A673 (cell line): ENCODE results near the gene USP10. TPM values are rescaled to one million over a fixed set of nuclear protein-coding genes. Genes with fewer than 3 reads are reported as not detected.

Experiments used
- BruUV-seq: library from RNA; stranded (reverse); fragments of 400-500 nt; replicated peaks from 2 replicates; lab custom pipeline; 2021; lab: Mats Ljungman, UMichigan
- CTCF ChIA-PET: fragments of 300-600 bp; sonication (Branson Sonifier 250); formaldehyde crosslinking; loops from one replicate; lab custom pipeline; 2022; ENCODE audit warnings: antibody characterized with exemption; lab: Charles Lee
- POLR2A ChIA-PET: fragments of 300-600 bp; sonication (Branson Sonifier 250); formaldehyde crosslinking; loops from one replicate; lab custom pipeline; 2022; ENCODE audit warnings: antibody characterized with exemption; ENCODE audit not compliant: low non-redundant PET; lab: Charles Lee
- DNase-seq: peaks from one replicate; pipeline ENCODE4 v3.0.0-alpha.2; 2015; ENCODE audit warnings: low spot score
- H3K27ac ChIP-seq: fragments of 200-600 bp; sonication (generic); 2 replicates; pipeline ENCODE4 v1.5.1; 2016; ENCODE audit warnings: mixed run types, low read depth, mild to moderate bottlenecking, mixed read lengths, antibody characterized with exemption, low read length; ENCODE audit not compliant: poor library complexity, severe bottlenecking
- H3K27me3 ChIP-seq: fragments of 200-600 bp; sonication (generic); replicated peaks from 2 replicates; pipeline ENCODE4 v1.6.1; 2017; ENCODE audit warnings: mixed run types, low read depth, mild to moderate bottlenecking, mixed read lengths, antibody characterized with exemption, low read length; ENCODE audit not compliant: insufficient read depth, poor library complexity
- H3K36me3 ChIP-seq: fragments of 200-600 bp; sonication (generic); 2 replicates; pipeline ENCODE4 v1.6.1; 2016; ENCODE audit warnings: mixed run types, mild to moderate bottlenecking, mixed read lengths, antibody characterized with exemption, low read length; ENCODE audit not compliant: insufficient read depth, poor library complexity, severe bottlenecking
- H3K4me1 ChIP-seq: fragments of 200-600 bp; sonication (generic); 2 replicates; pipeline ENCODE4 v1.6.1; 2017; ENCODE audit warnings: mixed run types, mild to moderate bottlenecking, mixed read lengths, antibody characterized with exemption, low read length; ENCODE audit not compliant: insufficient read depth, poor library complexity, severe bottlenecking
- H3K4me3 ChIP-seq: fragments of 200-600 bp; sonication (generic); 2 replicates; pipeline ENCODE4 v1.5.1; 2016; ENCODE audit warnings: low read depth, mixed run types, mild to moderate bottlenecking, mixed read lengths, low read length; ENCODE audit not compliant: poor library complexity, severe bottlenecking
- H3K9me3 ChIP-seq: fragments of 200-600 bp; sonication (generic); 2 replicates; pipeline ENCODE4 v1.6.1; 2016; ENCODE audit warnings: mixed run types, low read depth, mild to moderate bottlenecking, mixed read lengths, antibody characterized with exemption, low read length; ENCODE audit not compliant: poor library complexity, severe bottlenecking
- CTCF ChIP-seq: fragments of 300-800, 200-600 bp; sonication (generic); conservative IDR thresholded peaks from 2 replicates; pipeline ENCODE4 v1.5.1; 2017; ENCODE audit warnings: low read depth, mild to moderate bottlenecking, antibody characterized with exemption, low read length, moderate library complexity, mixed read lengths
- EZH2 ChIP-seq: fragments of 200-600 bp; sonication (generic); IDR thresholded peaks from 2 replicates; pipeline ENCODE4 v1.6.1; 2017; ENCODE audit warnings: borderline replicate concordance, low read depth, mild to moderate bottlenecking, mixed read lengths, antibody characterized with exemption, low read length; ENCODE audit not compliant: poor library complexity, severe bottlenecking
- intact Hi-C: fragments of 100-400 bp; cut with micrococcal nuclease; formaldehyde crosslinking; loops from one replicate; pipeline ENCODE4 v1.10.0; 2022; ENCODE audit not compliant: unreplicated experiment
- total RNA-seq: library from RNA; stranded (reverse); gene quantifications from 2 replicates; pipeline ENCODE4 v1.2.3, GENCODE V29; 2021

USP10 gene
- total RNA-seq, 1 experiment from 2014 or later: 171 TPM

GRCh38 chr16:84703681-84704080 lies 3.9 kb downstream of the USP10 start:
- no peaks in the 10 kb centered on the region for H3K9me3 ChIP-seq
- no TSS peak for BruUV-seq
- ChIA-PET CTCF (interaction anchor here (0.9 to 1.0 kb wide), 2 partner anchors 23 to 31 kb away, joined by 3 to 4 read pairs; no protein-coding TSS in a partner anchor), POLR2A (no interaction called here)
- intact Hi-C loops: no loop called here
- no peaks in the 10 kb centered on the region for H3K36me3 ChIP-seq
- peak overlapping the region; percentile 29 for H3K4me3 ChIP-seq
- TF ChIP-seq CTCF (no peak), EZH2 (no peak)
- peak; percentile 36 for DNase-seq
- peaks cover 31% of the 10 kb centered on the region for H3K4me1 ChIP-seq
- H3K27me3 ChIP-seq: no peaks in the 10 kb centered on the region
- H3K27ac ChIP-seq: peak overlapping the region; percentile 58

- TF ChIP-seq CTCF (no peak), EZH2 (no peak)
- peak overlapping the region; percentile 58 for H3K27ac ChIP-seq
- CTCF ChIA-PET: interaction anchor here (0.9 to 1.0 kb wide), 2 partner anchors 22 to 32 kb away, joined by 3 to 4 read pairs; no protein-coding TSS in a partner anchor
These were observed 4.5 kb downstream of the USP10 start for GRCh38 chr16:84704253-84704652.

GRCh38 chr16:84706856-84707255 lies 7.1 kb downstream of the USP10 start:
- BruUV-seq: no TSS peak
- Histone ChIP-seq H3K9me3 (no peaks in the 10 kb centered on the region), H3K36me3 (no peaks in the 10 kb centered on the region), H3K4me3 (no peak overlapping the region), H3K27me3 (no peaks in the 10 kb centered on the region), H3K4me1 (peaks cover 32% of the 10 kb centered on the region), H3K27ac (no peak overlapping the region)
- POLR2A ChIA-PET: no interaction called here
- CTCF ChIA-PET: no interaction called here
- intact Hi-C loops: no loop called here
- DNase-seq: no peak
- TF ChIP-seq CTCF (no peak), EZH2 (no peak)

More at GRCh38 chr16:84704253-84704652, 4.5 kb downstream of the USP10 start:
- Histone ChIP-seq H3K36me3 (no peaks in the 10 kb centered on the region), H3K27me3 (no peaks in the 10 kb centered on the region), H3K9me3 (no peaks in the 10 kb centered on the region), H3K4me3 (peak overlapping the region; percentile 29), H3K4me1 (peaks cover 31% of the 10 kb centered on the region)
- peak; percentile 65 for DNase-seq
- no TSS peak for BruUV-seq
- POLR2A ChIA-PET: no interaction called here
- intact Hi-C loops: no loop called here
